Activated CD8-positive, alpha-beta memory T cell treated with anti-CD3 and anti-CD28 coated beads for 24 hours (primary cell): Measurements from ENCODE around the gene ELL3.
"Not testable (repeated sequence)": the region's sequence is repeated elsewhere in the genome, so short reads cannot be mapped to it uniquely, and the experiment has no call there.

ENCODE experiments used
- DNase-seq: peaks from one replicate; pipeline ENCODE4 v3.0.0-alpha.2; 2020

Gene ELL3

GRCh38 chr15:43776718-43777266, at the start of gene ELL3:
TSS of gene ELL3 (minus strand) at chr15:43776966. CDS start at chr15:43776901, 65 bp downstream.
- DNase-seq = no peak

- no peak for DNase-seq
These were observed 49.3 kb upstream of the ELL3 start for GRCh38 chr15:43826029-43826507.

GRCh38 chr15:43825305-43825704, 48.5 kb upstream of the ELL3 start:
- DNase-seq = not testable (repeated sequence)

GRCh38 chr15:43824302-43825246, 47.8 kb upstream of the ELL3 start, which contains the start of gene MFAP1:
TSS of gene MFAP1 (minus strand) at chr15:43824690. CDS start at chr15:43824569, 121 bp downstream.
- peak; percentile 89 for DNase-seq

GRCh38 chr15:43821505-43821904, 44.7 kb upstream of the ELL3 start:
- DNase-seq = no peak

- DNase-seq = not testable (repeated sequence)
These were observed 38.3 kb upstream of the ELL3 start for GRCh38 chr15:43815064-43815463.

- DNase-seq = no peak
These were observed 32.4 kb upstream of the ELL3 start for GRCh38 chr15:43808960-43809678.

GRCh38 chr15:43808435-43808950, 31.7 kb upstream of the ELL3 start:
- no peak for DNase-seq

GRCh38 chr15:43802676-43803075, 25.9 kb upstream of the ELL3 start:
- not testable (repeated sequence) for DNase-seq

- DNase-seq = peak; percentile 94
These were observed 23.7 kb upstream of the ELL3 start, which contains the start of gene HYPK for GRCh38 chr15:43800286-43801141. TSS of gene HYPK (plus strand) at chr15:43800599. CDS start at chr15:43800623, 24 bp downstream.

GRCh38 chr15:43799945-43800285, 23.1 kb upstream of the ELL3 start, which contains the start of gene SERINC4:
TSS of gene SERINC4 (minus strand) at chr15:43800220. CDS start at chr15:43799986, 234 bp downstream.
- DNase-seq = no peak

- no peak for DNase-seq
These were observed 22.6 kb upstream of the ELL3 start for GRCh38 chr15:43799209-43799944.

- DNase-seq = no peak
These were observed 19.8 kb upstream of the ELL3 start for GRCh38 chr15:43796566-43796965.

- no peak for DNase-seq
These were observed 19.2 kb upstream of the ELL3 start for GRCh38 chr15:43795997-43796396.

GRCh38 chr15:43795197-43795596, 18.4 kb upstream of the ELL3 start:
- DNase-seq = no peak

- DNase-seq = no peak
These were observed 17.7 kb upstream of the ELL3 start for GRCh38 chr15:43794269-43795037.

- DNase-seq = no peak
These were observed 16.9 kb upstream of the ELL3 start for GRCh38 chr15:43793647-43794046.

GRCh38 chr15:43792761-43793476, 16.2 kb upstream of the ELL3 start:
- DNase-seq = peak; percentile 70

GRCh38 chr15:43791993-43792760, 15.4 kb upstream of the ELL3 start, which contains the start of gene SERF2:
TSS of gene SERF2 (plus strand) at chr15:43792320. CDS start at chr15:43792377, 57 bp downstream.
- DNase-seq = peak; percentile 100
